GM21423 (cell line): ENCODE measurements around the gene IL13.

Experiments
- ATAC-seq: cut with Tn5 transposase; IDR thresholded peaks from one replicate; pipeline ENCODE4 v1.9.1; 2021; ENCODE audit warnings: mild to moderate bottlenecking, moderate library complexity; ENCODE audit not compliant: unreplicated experiment

IL13 gene

DNA sequence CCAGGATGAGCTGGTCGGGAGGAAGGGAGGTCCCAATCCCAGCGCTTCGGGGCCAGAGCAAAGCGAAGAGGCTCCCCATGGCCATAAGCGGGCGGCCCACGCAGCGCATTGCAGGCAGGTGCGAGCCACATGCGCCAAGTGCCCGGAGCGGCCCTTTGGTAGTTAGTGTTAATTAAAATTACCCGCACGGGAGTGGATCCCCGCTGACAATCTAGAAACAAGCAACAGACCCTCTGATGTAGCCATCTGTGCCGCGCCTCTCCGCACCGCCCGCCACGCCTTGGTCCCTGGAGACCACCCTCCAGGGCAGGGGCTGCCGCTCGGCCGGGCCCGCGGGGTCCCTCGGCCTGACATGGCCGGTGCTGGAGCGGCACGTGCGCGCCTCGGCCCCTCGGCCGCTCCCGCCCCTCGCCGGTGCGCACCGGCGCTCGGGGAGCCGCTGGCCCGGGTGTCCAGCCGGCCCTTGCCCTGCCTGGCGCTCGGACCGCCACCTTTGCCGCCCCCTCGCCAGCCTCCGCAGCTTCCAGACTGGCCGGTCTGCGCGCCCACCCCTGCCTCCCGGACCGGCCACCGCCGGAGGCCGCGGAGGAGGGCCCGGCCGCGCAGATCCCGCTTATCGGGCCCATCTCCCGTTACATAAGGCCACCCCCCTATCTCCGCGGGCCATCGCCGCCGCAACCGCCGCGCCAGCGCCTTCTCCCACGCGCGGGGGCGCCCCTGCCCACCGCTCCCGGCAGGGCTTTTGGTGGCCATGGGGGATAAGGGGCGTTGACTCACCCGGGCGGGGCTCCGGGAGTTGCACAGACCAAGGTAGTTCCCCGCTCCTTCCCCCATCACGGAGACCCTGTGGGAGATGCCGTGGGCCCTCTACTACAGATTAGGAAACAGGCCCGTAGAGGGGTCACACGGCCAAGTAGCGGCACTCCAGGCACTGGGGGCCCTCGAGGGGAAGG, 1.9 kb upstream of the IL13 start:
- ATAC-seq, result no peak

DNA sequence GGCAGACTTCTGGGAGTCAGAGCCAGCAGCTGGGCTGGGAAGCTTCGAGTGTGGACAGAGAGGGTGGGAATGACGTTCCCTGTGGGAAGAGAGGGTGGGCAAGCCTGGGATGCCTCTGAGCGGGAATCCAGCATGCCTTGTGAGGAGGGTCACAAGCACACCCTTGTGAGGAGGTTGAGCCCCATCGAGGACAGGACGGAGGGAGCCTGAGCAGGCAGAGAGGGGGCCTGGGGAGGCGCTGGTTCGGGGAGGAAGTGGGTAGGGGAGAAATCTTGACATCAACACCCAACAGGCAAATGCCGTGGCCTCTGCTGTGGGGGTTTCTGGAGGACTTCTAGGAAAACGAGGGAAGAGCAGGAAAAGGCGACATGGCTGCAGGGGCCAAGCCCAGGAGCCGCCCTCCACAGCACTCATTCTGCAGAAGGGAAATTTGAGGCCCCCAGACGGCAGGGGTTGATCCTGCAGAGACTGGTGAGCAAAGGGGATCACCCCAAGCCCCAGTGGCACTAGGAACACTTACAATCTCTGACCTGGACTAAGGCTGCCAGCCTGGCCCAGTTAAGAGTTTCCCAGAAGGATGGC, 1.1 kb upstream of the IL13 start:
- no peak for ATAC-seq

DNA sequence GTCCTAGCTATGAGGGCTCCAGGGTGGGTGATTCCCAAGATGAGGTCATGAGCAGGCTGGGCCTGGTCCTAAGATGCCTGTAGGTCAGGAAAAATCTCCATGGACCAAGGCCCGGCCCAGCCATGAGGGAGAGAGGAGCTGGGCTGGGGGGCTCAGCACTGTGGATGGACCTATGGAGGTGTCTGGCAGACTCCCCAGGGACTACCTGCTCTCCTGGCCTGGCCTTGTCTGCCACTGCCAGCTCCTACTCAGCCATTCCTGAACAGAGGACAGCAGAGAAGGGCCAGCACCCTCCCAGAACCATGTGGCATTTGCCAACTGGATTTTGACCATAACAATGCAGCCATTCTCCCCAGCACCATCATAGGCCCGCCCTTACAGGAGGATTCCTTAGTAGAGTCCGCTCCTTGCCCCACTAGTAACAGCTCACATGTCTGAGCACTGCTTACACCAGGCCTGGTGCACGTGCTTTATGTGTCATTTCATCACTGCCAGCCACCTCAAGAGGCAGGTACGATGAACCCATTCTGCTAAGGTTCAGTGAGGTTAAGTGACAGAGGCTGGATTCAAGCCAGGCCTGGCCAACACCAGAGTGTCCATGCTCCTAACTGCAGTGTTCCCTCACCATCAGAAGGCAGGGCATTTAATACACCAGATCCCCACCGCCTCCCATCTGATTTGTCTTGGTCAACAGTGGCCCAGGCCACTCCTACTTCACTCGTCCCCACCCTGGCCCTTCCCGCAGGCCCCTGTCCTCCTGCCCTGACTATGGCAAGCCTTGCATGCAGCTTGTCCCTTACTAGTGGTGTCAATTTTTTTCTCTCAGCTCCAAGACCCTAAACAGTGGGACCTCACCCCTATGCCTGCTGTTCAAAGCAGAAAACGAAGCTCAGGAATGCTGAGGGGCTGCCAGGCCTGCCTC, 669 bp downstream of the IL13 start:
- ATAC-seq, result no peak

DNA sequence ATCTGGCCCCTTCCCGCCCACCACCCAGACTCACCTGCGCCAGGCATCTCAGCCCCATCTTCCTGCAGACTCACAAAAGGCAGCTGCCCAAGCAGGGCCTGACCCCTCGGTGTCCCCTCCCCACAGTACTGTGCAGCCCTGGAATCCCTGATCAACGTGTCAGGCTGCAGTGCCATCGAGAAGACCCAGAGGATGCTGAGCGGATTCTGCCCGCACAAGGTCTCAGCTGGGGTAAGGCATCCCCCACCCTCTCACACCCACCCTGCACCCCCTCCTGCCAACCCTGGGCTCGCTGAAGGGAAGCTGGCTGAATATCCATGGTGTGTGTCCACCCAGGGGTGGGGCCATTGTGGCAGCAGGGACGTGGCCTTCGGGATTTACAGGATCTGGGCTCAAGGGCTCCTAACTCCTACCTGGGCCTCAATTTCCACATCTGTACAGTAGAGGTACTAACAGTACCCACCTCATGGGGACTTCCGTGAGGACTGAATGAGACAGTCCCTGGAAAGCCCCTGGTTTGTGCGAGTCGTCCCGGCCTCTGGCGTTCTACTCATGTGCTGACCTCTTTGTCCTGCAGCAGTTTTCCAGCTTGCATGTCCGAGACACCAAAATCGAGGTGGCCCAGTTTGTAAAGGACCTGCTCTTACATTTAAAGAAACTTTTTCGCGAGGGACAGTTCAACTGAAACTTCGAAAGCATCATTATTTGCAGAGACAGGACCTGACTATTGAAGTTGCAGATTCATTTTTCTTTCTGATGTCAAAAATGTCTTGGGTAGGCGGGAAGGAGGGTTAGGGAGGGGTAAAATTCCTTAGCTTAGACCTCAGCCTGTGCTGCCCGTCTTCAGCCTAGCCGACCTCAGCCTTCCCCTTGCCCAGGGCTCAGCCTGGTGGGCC, 1.9 kb downstream of the IL13 start:
- ATAC-seq, result no peak

GRCh38 chr5:132661231-132662003, 3.4 kb downstream of the IL13 start:
- ATAC-seq, result no peak

DNA sequence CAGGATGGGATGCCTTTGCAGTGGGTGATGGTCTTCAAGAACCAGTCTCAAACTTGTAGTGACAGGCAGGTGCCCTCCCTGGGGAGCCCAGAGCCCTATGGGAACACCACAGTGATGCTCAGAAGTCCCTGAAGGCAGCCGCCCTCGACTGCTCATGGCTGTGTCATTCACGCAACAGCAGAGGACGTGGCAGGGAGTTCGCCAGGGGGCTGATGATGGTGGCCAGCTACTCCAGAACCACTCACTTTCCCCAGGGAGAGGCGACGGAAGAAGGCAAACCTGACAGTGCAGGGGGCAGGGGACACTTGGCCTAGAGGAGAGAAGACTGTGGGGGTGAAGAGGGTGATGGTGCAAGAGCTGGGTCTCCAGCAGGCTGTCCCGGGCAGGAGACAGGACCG, 4.0 kb downstream of the IL13 start:
- ATAC-seq, result no peak

DNA sequence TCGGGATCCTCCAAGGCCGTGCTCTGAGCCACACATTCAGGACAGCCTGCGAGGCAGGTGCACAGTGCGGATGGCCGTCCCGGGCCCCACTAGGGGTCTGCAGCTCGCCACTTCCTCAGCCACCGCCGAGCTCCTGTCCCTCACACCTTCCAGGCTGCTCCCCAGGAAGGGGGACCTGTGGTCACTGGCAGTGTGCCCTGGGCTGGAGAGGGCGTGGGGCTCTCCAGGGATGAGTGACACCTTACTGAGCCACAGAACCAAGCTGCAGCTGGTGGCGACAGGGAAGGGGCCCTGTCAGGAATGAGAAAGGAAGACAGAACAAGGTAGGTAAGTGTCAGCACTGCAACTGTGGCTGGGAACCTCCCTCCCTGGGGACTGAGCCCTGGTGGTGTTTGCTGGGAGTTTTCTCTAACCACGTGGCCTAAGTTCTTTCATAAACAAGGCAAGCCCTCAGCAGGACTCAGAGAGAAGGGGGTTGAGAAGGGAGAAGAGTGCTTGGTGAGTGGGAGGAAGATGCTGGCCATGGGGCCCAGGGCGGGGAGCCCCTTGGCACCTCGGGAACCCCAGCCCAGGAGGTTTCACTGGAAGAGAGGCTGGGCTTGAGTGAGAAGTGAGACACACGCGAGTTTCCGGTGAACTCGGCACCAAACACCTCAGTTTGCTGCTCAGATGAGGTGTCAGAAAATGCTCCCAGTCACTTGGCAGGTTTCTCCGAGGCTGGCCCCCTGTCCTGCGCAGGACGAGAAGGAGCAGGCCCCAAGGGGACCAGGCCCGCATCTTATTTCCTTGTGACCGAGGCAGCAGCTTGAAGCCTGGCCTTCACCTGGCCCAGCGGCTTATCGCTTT, 5.2 kb downstream of the IL13 start:
- peak; percentile 54 for ATAC-seq

GRCh38 chr5:132663771-132664695, 6.1 kb downstream of the IL13 start:
- peak; percentile 48 for ATAC-seq

GRCh38 chr5:132664696-132665209, 6.8 kb downstream of the IL13 start:
- no peak for ATAC-seq

DNA sequence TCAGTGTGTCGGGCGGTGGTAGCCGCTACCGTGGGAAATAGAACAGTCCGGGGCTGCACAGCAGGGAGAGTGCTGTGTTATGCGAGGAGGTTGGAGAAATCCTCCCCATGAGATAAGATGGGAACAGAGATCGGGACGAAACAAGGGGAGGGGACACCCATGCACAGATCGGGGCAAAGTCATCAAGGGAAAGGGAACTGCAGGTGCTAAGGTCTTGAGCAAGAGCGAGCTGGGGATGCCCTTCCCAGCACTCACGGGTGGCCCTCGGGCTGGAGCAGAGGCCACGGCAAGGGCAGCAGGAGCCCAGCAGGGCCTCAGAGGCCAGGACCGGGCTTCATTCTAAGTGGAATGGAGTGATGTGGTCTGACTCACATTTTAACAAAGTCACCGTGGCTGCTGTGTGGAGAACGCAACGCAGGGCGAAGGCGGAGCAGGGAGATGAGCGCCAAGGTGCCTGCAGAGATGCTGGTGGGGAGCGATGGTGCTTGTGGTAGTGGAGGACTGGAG, 7.7 kb downstream of the IL13 start:
- no peak for ATAC-seq

DNA sequence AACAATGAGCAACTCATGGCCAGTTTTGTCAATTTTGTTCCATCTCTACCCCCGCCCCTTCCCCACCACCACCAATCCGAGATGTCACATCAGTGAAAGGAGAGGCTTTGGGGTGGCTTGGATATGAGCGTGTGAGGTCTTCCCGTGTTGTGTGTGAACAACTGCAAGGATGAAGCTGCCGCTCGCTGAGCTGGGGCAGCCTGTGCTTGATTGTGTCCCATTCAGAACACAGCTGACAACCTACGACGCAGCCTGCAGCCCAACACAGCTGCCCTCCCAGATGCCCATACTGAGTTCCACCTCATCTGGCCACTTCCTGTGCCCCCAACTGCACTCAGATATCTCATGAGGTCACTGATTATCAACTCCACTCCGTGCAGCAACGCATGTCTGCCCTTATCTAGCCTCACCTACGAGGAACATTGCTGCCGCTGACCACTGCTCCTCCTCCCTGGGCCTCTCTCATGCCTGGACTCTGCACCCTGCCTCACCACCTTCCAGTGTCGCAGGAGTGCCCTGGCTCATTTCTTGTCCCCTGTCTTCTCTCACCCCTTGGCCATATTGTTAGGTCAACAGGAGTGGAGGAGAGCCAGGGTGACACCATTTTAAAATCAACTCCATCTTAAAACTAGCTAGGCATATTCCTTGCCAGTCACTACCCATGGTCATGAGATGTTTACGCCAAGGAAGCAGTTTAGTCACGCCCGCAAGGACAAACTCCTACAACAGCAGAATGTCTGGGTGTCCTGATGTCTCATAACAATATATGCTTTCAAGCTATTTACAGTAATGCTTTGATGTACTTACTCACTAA, 8.5 kb downstream of the IL13 start:
- ATAC-seq, result no peak

DNA sequence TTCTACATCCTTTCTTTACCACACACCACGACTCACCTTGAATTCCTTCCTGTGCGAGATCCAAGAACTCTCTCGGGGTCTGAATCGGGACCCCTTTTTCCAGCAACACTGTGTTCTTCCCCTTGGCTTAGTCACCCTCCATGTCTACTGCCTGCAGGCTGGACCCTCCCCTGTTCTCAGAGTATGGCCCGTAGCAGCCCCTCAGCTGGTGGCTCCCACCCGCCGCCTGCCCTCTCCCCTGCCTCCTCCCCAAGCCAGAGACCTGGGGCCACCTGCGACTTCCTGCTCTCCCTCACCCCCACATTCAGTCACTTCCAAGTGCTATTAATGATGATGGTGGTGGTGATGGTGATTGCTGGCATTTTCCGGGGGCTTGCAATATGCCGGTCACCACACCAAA, 9.3 kb downstream of the IL13 start:
- ATAC-seq, result no peak

DNA sequence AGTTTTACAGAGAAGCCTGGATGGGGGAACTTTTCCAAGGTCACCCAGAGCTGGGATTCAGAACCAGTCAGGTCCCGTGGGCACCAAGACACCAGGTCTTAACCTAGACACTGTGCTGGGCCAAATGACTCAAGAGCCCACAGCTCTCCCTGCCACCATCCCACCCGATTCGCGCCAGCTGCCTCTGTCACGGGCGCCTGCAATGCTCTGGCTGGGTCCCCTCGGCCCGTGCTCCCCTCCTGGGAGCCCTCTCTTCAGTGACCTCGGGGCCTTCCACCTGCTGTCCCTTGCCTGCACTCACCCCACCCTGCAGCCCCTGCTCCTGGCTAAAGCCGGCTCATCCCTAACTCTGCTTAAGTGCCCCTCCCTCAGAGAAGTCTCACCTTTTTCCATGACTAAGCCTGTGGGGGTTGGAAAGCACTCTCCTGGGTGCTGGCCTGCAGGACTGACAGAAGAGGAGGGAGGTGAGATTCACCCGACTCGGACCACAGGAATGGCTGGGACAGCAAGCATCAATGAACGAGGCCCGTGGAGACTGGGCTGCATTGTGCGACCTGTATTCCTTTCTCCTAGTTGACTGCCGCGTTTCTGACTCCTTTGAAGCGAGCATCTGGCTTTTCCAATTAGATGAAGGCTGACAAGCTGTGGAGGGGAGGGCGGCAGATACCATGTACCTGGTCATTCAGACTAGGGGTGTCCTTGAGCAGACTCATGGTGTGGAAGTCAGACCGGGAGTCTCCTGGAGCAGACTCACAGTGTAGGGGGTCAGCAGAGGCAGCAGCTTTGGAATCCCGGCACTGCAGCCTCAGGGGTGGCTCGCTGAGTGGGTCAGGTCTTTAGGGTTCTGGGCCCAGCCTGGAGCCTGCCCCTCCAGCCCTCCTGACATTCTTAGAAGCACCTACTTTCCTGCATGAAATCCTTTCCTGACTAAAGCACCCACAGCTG, 10.1 kb downstream of the IL13 start:
- ATAC-seq, result no peak

DNA sequence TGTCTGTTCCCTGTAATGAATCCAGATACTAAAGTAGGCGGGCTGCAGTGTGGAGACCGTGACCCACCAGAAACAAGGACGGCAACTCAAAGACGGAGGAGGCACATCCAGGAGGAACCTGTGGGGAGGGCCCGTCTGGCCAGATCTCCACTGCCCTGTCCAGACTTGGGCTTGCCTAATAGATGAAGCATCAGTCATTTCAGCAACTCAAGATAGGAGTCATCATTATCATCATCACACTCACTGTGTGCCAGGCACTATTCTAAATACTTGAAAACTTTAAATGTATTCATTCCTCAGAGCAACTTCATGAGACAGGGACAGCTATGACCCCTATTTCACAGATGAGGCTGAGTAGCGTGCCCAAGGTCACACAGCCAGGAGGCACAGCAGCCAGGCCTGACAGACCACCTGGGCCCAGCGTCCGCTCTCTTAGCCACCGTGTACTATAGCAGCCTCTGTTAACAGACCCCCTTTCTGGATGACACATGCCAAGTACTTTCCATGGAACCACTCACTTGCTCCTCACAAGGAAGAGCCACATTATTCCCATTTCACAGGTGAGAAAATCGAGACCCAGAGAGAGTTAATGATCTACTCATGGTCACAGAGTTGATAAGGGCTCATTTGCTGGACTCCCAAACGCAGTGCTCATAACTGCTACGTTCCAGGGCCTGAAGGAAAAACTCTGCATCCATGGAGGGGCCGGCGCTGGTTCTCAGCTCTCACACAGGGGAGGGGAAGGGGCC, 10.9 kb downstream of the IL13 start:
- no peak for ATAC-seq

GRCh38 chr5:132669455-132669820, 11.5 kb downstream of the IL13 start:
- ATAC-seq, result no peak
